Medulla oblongata (tissue), 1 donor: ENCODE results near the gene LNPK.
"Not testable (repeated sequence)": the region's sequence is repeated elsewhere in the genome, so short reads cannot be mapped to it uniquely, and the experiment has no call there.

ENCODE experiments used
- DNase-seq: peaks from one replicate; pipeline ENCODE4 v3.0.0-alpha.2; 2015; ENCODE audit errors: extremely low spot score

The LNPK gene

DNA sequence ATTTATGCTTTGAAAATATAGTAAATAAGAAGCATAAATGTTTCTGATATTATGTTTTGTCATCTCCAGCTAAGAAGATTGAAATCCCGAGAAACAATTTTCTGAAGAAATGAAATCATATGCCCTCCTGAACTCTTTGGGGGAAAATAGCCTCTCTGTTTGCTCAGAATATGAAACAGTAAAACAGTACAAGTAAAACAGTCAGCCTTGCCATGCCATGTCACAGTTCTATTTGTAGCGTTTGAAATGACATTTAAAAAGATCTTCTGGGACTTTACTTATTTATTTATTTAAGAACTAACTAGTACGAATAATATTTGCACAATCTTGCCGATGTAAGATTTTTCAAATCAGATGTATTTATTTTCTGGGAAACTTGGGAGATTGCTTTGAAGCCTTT is 98.0 kb downstream of the LNPK start:
- DNase-seq = no peak

DNA sequence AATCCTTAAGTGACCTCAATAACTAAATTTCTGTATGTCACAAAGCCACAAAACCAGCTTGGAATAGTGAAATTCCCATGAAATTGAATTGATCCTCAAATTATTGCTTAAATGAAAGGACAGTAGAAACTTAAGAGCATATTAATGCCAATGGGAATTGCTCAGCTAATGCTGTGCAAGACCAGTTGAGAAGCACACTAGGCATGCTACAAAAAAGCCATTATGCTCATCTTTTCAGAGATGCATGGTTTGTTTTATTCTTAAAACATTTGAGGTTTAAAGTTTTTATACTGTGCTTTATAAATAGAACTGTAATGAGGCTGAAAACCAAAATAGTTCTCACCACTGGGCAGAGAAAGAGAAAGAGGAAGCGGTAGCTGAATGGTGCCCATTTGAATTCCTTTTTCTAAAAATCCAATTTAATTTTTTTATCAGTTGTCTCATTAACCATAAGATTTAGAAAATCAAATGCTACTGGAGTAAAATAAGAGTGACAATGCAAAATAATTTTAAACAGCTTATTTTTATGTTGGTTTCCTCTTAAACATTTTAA is 98.6 kb downstream of the LNPK start:
- no peak for DNase-seq

GRCh38 chr2:175895957-175896356 is 106.1 kb downstream of the LNPK start:
- DNase-seq = not testable (repeated sequence)

GRCh38 chr2:175892046-175892445 is 110.0 kb downstream of the LNPK start:
- DNase-seq = no peak

- DNase-seq = no peak
Measured at GRCh38 chr2:175890636-175891242, 111.3 kb downstream of the LNPK start.

GRCh38 chr2:175889701-175890302 is 112.3 kb downstream of the LNPK start:
- no peak for DNase-seq

DNA sequence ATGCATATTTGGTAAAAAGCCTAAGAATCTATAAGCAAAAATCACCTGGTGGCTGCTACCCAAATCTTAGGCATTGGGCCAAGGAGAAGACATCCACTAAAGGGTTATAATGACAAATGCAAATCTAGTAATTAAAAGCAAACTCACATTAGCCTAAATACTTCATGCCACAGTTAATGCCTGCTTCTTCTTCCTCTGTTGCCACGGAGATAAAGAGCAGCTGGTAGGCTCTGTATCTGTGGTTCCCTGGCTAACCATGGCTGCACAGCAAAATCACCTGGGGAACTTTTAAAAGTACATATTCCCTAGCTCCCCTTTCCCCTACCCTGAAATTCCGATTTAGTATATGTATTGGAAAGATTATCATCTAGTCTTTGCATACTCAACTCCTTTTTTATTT is 114.3 kb downstream of the LNPK start:
- no peak for DNase-seq

DNA sequence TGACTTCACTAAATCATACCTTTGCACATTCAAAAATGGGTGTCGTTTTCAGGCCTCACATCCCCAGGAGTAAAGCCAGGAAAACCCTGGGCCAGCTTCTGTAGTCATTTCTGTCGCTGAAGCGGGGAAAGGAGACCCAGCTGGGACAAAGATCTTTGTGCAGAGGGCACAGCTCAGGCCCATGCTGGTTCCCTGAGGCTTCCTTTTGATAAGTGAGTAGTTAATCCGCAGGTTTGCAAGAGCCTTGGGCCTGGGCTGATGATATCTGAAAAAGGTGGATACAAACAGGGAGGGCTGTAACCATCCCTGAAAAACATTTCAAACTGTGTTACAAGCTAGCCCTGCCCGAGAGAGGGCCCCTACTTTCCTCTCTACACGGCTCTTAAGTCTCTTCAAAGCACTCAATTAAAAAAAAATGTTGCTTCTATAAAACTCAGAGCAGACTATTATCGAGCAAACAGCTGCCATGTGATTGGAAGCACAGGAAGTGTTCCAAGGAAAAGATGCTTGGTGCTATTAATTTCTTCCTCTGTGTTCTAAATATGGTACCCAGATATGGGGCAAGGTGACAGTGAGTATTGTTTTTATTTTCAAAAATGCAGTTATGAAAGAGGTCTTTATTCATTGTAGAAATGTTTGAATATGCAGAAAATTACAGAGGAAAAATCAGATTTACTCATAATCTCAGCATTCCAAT is 117.2 kb downstream of the LNPK start:
- no peak for DNase-seq

- no peak for DNase-seq
Measured at GRCh38 chr2:175883586-175884194, 118.4 kb downstream of the LNPK start.

DNA sequence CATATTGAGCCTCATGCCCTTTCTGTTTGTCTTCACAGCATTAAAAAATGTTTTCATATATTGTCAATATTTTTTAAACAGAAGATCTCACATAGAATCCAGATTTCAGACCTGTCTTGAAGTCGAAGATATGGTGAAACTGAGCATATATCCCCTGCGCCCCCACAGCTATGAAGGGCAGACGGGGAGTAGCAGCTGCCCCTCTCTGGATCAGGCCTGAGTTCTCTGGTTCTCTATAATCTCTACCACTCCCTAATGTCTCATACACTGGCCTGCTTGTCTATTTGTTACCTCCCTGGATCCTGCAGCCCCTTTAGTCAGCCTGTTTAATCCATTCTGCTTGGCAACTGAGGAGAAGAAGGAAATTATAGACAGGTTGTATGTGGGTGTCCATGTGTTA is 122.4 kb downstream of the LNPK start:
- DNase-seq = no peak

DNA sequence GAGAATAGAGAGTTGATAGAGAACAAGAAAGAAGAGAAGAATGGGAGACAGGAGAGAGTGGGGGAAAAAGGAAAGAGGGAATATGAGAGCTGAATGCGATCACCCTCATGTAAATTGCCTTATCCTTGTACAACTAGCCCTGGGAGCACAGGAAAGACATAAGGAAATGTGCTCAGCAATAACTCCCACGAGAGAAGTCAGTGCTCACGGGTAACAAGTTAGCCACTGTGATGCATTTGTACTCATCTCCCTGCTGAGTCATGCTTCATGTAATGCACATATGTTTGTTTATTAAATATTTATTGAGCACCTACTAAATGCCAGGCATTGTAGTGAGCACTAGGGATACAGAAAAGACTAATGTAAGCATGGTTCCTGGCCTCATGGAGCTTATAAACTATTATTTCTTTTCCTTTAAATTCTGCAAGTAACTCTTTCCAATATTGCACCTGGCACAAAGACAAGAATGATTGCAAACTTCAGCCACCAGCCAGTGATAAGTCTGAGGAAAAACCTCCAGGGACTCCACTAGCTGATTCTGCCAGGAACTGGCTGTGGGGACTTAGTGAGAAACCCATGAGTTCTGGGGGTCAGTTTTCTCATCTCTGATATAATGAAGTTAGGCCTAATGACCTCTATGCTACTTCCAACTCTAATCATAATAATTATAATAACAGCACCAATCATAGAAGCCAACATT is 124.1 kb downstream of the LNPK start:
- DNase-seq = no peak

GRCh38 chr2:175874291-175874690 is 127.8 kb downstream of the LNPK start:
- DNase-seq = no peak
